M059J (cell line): ENCODE results near the gene PLXNA1. TPM values are rescaled to one million over a fixed set of nuclear protein-coding genes. Genes with fewer than 3 reads are reported as not detected.
A peak's percentile ranks its signal among the peaks of the same experiment; 100 is the strongest.

Experiments used
- DNase-seq: peaks from one replicate; pipeline ENCODE4 v3.0.0-alpha.2; 2012; ENCODE audit warnings: low read depth
- total RNA-seq: library from RNA; depleted of rRNA; stranded (reverse); fragments of >200 nt; shearing (Covaris generic); gene quantifications from 2 replicates; pipeline ENCODE4 v1.2.3, GENCODE V29; 2014

Gene PLXNA1
- total RNA-seq, 1 experiment from 2014 or later, result 23.1 TPM

- no peak for DNase-seq
Measured at GRCh38 chr3:126967386-126967785, 15.5 kb upstream of the PLXNA1 start.

GRCh38 chr3:126968391-126969390 lies 14.2 kb upstream of the PLXNA1 start:
- no peak for DNase-seq

GRCh38 chr3:126969586-126969985 lies 13.3 kb upstream of the PLXNA1 start:
- DNase-seq, result no peak

DNA sequence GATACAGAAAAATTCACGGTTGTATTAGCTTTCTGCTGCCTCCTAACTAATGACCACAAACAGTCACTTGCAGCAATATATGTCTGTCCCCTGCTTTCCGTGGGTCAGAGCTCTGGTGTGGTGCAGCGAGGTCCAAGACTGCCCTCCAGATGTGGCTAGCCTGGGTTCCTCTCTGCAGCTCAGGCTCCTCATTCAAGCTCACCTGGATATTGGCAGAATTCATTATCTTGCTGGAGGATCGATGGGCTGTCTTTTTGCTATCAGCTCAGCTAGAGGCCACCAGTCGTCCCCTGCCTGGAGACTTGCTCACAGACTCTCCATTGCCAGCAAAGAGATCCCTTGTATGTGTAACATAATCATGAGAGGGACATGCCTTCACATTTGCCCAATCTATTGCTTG lies 12.8 kb upstream of the PLXNA1 start:
- DNase-seq, result no peak

- DNase-seq, result no peak
Measured at GRCh38 chr3:126970921-126971320, 12.0 kb upstream of the PLXNA1 start.

- no peak for DNase-seq
Measured at GRCh38 chr3:126971891-126972351, 11.0 kb upstream of the PLXNA1 start.

- no peak for DNase-seq
Measured at GRCh38 chr3:126972866-126973265, 10.0 kb upstream of the PLXNA1 start.

DNA sequence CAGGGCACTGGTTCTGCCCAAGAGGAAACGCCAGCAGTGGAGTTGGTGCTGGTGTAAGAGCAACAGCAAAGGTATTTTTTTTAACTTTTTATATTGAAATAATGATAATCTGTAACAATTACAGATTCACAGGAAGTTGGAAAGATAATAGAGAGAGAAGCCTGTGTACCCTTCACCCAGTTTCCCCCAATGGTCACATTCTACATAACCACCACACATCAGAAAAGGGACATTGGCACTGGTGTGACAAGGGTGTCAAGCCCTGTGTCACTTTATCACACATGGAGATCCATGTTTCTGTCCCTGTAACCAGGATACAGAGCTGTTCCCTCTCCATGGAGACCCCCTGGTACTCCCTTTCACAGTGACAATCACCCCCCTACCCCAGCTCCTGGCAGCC lies 9.1 kb upstream of the PLXNA1 start:
- DNase-seq, result no peak

GRCh38 chr3:126974756-126975155 lies 8.2 kb upstream of the PLXNA1 start:
- no peak for DNase-seq

- DNase-seq, result no peak
Measured at GRCh38 chr3:126976906-126977305, 6.0 kb upstream of the PLXNA1 start.

GRCh38 chr3:126977821-126978220 lies 5.1 kb upstream of the PLXNA1 start:
- DNase-seq, result no peak

GRCh38 chr3:126978291-126978690 lies 4.6 kb upstream of the PLXNA1 start:
- no peak for DNase-seq

DNA sequence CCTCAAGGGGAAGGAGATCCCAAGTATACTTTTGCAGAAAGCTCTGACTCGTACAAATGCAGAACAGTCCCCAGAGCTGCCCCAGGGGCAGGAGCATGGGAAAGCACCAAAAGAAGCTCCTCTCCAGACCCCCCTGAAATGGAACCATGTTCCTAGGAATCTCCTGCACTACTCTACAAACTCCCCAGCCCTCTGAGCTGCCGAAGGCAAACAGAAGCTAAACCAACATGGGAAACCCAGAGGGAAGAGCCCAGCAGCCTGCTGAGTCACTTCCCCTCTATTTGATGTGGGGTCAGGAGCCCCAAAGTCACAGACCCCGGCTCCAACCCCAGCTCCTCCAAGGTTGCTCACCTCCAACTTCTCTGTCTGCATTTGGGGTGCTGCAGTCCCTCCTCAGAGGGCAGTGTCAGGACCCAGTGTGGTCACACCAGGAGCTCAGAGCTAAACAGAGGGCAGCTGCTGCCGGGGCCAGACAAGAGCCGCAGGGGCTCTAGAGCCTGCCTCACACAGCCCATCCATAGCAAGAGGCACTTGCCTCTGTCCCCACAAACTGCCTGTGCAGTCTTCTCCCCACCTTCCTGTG lies 3.8 kb upstream of the PLXNA1 start:
- DNase-seq, result peak; percentile 22

GRCh38 chr3:126980266-126980811 lies 2.6 kb upstream of the PLXNA1 start:
- DNase-seq, result no peak

DNA sequence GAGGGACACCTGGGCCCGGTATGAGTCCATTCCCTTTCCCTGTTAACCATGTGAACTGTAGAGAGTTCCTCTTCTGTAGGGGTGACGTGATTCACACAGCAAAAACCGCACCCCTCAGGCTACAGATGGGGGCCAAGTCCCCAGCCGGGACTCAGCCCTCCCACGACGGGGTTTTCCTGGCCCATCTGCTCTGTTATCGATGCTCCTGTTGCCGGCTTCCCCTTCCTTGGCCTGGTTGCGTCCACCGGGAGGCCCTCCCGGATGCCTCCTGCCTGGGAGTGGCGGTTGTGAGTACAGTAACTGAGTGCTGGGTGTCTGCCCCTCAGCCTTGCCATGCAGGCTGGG lies 817 bp upstream of the PLXNA1 start:
- peak; percentile 67 for DNase-seq

DNA sequence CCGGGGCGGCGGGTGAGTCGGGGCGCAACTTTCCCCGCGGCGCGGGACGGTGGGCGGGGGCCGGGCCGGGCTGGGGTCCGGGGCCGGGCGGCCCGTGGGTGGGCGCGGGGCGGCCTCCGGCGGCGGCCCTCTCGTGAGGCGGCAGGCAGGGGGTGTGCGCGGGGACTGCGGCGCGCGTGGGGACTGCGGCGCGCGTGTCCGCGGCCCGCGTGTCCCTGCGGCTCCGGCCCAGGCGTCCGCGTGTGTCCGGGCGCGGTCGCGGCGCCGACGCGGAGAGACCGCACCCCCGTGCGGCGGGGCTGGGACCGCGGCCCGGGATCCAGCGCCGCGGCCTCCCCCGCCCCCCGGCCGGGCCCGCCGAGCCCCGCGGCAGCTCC lies 349 bp downstream of the PLXNA1 start:
- no peak for DNase-seq

- DNase-seq, result peak; percentile 39
Measured at GRCh38 chr3:126983653-126984390, 907 bp downstream of the PLXNA1 start.

GRCh38 chr3:126984391-126985131 lies 1.6 kb downstream of the PLXNA1 start:
- DNase-seq, result no peak

GRCh38 chr3:126985132-126985985 lies 2.4 kb downstream of the PLXNA1 start:
- DNase-seq, result no peak

DNA sequence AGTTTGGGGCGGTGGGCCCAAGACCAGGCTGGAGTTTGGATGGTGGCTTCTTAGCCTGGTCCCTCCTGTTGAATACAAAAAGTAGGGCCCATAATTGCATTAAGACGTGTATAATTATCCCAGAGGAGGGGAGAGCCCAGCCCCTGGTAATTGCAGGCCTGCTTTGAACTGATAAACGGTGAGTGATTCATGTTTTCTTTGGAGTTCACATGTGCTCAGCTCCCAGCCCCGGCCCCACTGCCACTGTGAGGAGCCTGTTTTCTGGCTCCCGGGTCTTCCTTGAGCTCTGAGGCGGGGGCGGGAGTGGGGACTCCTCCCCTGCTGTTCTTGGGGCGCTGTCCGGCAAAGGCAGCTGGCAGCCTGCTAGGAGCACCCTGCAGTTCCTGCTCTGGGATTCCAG lies 3.1 kb downstream of the PLXNA1 start:
- no peak for DNase-seq

DNA sequence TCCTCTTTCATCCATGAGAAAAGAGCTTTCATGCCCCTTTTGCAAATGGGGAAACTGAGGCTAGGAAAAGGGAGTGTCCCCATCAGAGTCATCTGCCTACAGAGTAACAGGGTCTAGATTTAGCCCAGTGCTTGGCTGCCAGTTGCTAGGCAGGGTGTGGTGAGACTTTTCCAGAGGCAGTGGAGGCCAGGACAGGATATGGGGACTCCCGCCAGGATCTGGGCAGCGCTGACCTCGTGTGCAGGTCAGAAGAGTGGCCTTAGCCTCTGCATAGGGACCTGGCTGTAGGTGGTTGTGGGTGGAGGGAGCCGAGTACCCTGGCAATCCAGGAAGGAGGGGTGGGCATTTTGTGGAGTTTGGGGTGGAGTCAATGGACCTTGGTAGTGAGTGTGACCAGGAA lies 4.2 kb downstream of the PLXNA1 start:
- DNase-seq, result no peak
